ENCODE data around the gene KCNQ5. TPM values are rescaled to one million over a fixed set of nuclear protein-coding genes. Genes with fewer than 3 reads are reported as not detected.

Gene KCNQ5
- total RNA-seq, 1 experiment from 2014 or later: 0.07 TPM

- no peak overlapping the region for H3K4me3 Mint-ChIP-seq
- no peak overlapping the region for H3K9ac ChIP-seq (ENCODE audit: extremely low read depth, insufficient read length, low read length)
Observed at GRCh38 chr6:73002588-73002987, 380.7 kb downstream of the KCNQ5 start.

More at GRCh38 chr6:73002588-73002987, 380.7 kb downstream of the KCNQ5 start:
- no peak for DNase-seq
- Mint-ChIP-seq H3K27me3 (ENCODE audit: low read depth) (no peaks in the 10 kb centered on the region), H3K36me3 (ENCODE audit: insufficient read depth in 1 of 3, low read depth in 3 of 3) (no peaks in the 10 kb centered on the region), H3K4me1 (no peaks in the 10 kb centered on the region), H3K27ac (no peak overlapping the region), H3K9me3 (no peaks in the 10 kb centered on the region)
- H3K23ac ChIP-seq (ENCODE audit: insufficient read length, low read depth, low read length): no peak overlapping the region
- no peak overlapping the region for H4K91ac ChIP-seq (ENCODE audit: insufficient read length, low read depth, low read length)
- no peak overlapping the region for H4K8ac ChIP-seq (replicated peaks; ENCODE audit: insufficient read length, low read depth, low read length)
- no peak overlapping the region for H4K5ac ChIP-seq (ENCODE audit: insufficient read length, low read depth, low read length)
- H4K20me1 ChIP-seq (ENCODE audit: control insufficient read depth, insufficient read depth, insufficient read length): no peaks in the 10 kb centered on the region
- no peak overlapping the region for H3K56ac ChIP-seq (ENCODE audit: insufficient read length, low read depth, low read length)
- H3K27ac ChIP-seq (ENCODE audit: insufficient read length, low read depth, low read length): no peak overlapping the region
- no peak overlapping the region for H2BK15ac ChIP-seq (ENCODE audit: low read depth, low read length)
- H2BK5ac ChIP-seq (ENCODE audit: insufficient read length, low read length): no peak overlapping the region
- no peak overlapping the region for H3K4me2 ChIP-seq (ENCODE audit: insufficient read depth, insufficient read length, low read length)
- no peak overlapping the region for H3K18ac ChIP-seq (ENCODE audit: insufficient read length, low read depth, low read length)
- H2AK5ac ChIP-seq (ENCODE audit: insufficient read length, low read length): no peak overlapping the region
- TF ChIP-seq, protein P1, sequence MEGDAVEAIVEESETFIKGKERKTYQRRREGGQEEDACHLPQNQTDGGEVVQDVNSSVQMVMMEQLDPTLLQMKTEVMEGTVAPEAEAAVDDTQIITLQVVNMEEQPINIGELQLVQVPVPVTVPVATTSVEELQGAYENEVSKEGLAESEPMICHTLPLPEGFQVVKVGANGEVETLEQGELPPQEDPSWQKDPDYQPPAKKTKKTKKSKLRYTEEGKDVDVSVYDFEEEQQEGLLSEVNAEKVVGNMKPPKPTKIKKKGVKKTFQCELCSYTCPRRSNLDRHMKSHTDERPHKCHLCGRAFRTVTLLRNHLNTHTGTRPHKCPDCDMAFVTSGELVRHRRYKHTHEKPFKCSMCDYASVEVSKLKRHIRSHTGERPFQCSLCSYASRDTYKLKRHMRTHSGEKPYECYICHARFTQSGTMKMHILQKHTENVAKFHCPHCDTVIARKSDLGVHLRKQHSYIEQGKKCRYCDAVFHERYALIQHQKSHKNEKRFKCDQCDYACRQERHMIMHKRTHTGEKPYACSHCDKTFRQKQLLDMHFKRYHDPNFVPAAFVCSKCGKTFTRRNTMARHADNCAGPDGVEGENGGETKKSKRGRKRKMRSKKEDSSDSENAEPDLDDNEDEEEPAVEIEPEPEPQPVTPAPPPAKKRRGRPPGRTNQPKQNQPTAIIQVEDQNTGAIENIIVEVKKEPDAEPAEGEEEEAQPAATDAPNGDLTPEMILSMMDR (conservative IDR thresholded peaks at IDR 0.05): no peak
- no peak overlapping the region for H3T11ph ChIP-seq (ENCODE audit: low read length)
- H3K27me3 ChIP-seq (ENCODE audit: insufficient read depth, low read length): no peaks in the 10 kb centered on the region
- no peaks in the 10 kb centered on the region; the same call in 1 of the 2 replicates for H3K4me1 ChIP-seq (ENCODE audit: insufficient read depth, low read length)
- H3K4ac ChIP-seq (ENCODE audit: low read depth, low read length): no peak overlapping the region
- H3K9me3 ChIP-seq (ENCODE audit: control insufficient read depth, low read depth, low read length): no peaks in the 10 kb centered on the region
- no peak overlapping the region for H2BK12ac ChIP-seq (ENCODE audit: insufficient read length, low read depth, low read length)
- no peak overlapping the region for H2BK120ac ChIP-seq (ENCODE audit: low read depth, low read length, poor library complexity, severe bottlenecking)
- H3K14ac ChIP-seq (ENCODE audit: insufficient read depth, low read length): no peak overlapping the region
- no peak overlapping the region for H2BK20ac ChIP-seq (ENCODE audit: low read depth, low read length, poor library complexity, severe bottlenecking)
- no peaks in the 10 kb centered on the region for H3K23me2 ChIP-seq (ENCODE audit: insufficient read length, low read depth, low read length, poor library complexity, severe bottlenecking)
- no peak overlapping the region for H2AFZ ChIP-seq (ENCODE audit: low read length)
- no peaks in the 10 kb centered on the region for H3K79me1 ChIP-seq (ENCODE audit: insufficient read depth, low read depth, low read length, poor library complexity, severe bottlenecking)
- H3K79me2 ChIP-seq (ENCODE audit: insufficient read depth, low read length): no peaks in the 10 kb centered on the region

All from H9 (cell line).